GM21390 (cell line): ENCODE measurements around the gene DRC3.
A peak's percentile ranks its signal among the peaks of the same experiment; 100 is the strongest.
"Not testable (repeated sequence)": the region's sequence is repeated elsewhere in the genome, so short reads cannot be mapped to it uniquely, and the experiment has no call there.

Source experiments
- ATAC-seq: cut with Tn5 transposase; IDR thresholded peaks from one replicate; pipeline ENCODE4 v1.9.1; 2021; ENCODE audit not compliant: unreplicated experiment

DRC3 gene

DNA sequence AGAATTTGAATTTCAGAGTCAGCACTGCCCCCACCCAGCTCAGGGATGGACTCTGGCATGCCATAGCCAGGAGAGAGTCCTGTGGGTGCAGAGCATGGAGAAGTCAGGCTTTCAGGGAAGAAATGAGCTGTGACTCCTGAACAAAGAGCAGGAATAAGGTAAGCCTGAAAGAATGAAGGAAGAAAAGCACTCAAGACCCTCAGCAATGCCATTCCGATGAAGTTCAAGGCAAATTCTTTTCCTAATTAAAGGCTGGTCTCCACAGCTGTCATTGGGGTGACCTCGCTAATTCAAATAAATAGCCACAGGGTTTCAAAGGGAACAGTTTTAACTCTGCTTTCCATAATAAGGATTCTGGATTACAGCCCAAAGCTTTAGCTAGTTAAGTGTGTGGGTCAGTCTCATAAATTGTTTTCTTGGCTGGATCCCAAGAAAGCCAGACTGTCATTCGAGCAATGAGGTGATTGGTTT, 32.2 kb upstream of the DRC3 start:
- no peak for ATAC-seq

DNA sequence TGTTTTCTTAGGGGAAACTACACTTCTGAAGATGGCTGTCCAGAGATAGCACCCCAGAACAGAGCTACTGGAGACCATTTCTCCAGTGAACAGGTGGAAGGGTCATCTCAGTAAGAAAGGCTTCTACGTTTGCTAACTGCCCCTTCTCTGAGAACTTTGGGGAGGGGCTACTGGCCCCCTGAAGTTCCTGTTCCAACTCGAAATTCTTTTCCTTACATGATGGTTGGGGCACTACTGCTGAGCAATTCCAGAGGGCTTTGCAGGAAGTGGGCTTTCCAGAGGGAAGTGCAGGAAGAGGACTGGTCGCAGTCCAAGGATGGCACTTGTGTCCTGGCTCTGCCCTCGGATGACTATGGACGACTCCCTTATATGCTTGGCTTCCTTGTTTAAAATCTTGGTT, 31.6 kb upstream of the DRC3 start:
- ATAC-seq: no peak

DNA sequence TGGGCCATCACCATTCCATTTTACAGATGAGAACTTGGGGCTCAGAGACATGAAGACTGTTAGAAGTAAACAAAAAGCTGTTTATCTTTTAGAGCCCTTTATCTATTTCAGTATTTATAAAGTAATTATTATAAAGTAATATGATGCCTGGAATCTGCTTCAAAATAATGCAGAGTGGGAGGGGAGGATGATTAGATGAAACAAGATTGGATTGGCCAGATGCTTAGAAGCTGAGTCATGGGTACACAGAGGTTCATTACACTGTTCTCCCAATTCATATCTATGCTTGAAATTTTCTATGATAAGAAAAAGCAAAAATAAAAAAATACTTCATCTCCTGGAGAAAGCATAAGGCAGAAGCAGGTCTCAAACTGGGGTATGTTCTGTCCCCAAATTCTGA, 29.8 kb upstream of the DRC3 start:
- ATAC-seq: no peak

DNA sequence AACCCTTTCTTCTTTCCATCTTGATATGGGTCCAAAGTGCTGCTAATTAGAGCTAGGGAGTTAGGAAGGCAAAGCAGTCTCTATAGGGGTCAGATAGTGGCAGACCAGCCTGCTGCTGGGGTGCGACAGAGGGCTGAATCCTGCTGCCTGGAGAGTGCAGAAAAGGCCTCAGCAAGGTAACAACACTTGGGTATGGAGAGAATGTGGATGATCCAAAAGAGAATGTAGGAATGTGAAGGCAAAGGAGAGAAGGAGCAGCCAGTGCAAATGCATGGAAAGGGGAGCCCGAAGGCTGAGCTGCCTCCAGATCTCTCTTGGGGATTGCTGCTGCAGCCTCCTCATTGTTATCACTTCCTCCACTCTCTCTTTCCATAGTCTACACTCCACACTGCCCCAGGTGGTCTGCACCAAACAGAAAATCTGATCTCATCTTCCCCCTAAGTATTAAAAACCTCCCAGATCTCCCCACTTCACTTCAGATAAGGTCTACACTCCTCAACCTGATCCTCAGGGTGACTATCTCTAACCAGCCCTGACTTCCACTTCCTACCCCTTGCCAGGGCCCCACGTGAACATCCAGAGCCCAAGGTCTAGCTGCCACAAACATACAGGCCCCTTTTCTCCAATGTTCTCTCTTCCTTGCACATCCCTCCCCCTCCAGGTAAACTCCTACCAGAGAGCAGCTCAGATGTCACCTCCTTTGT, 29.2 kb upstream of the DRC3 start:
- no peak for ATAC-seq

DNA sequence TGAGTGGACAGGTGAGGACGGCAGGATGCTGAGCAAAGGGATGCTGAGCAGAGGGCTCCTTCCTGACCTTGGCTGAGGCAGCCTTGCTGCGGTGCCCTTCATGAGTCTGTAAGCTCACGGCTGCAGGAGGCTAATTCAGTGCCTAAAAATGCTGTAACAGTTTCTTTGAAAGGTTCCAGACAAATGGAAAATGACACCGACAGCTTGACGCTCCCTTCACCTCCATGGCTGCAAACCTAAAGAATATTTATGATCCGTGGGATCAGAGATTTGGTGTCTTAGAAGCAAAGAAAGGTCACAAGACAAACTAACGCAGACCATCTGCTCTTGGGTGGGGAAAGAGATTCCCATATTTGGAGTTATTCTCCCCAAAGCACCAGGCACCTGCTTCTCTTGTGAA, 28.4 kb upstream of the DRC3 start:
- ATAC-seq: no peak

DNA sequence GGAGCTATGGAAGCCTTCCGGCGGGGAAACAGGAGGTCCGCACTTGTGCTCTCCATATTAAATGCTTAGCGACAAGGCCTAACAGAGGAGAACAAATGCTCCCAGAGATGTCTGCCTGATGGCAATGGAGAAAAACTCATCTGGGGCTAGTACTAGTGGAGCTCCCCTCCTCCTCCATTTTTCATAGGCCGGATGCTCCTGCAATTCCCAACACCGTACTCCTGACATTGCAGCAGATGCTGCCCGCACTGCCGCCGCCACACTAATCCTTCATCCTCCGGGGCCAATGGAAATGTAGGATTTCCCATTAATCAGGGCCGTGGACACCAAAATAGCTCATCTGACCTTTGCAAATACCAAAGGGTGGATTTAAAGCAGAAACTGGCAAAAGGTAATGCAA, 27.9 kb upstream of the DRC3 start:
- ATAC-seq: no peak

DNA sequence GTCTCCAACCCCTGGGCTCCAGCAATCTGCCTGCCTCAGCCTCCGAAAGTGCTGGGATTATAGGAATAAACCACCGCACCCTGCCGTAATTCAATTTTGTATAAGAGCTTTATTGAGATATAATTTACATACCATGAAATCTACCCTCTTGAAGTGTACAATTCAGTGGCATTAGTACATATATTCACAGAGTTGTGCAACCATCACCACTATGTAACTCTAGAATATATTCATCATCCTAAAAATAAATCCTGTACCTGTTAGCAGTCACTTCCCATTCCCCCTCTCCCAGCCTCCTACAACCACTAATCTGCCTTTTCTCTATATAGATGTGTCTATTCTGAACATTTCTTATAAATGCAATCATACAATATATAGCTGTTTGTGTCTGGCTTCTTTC, 26.6 kb upstream of the DRC3 start:
- no peak for ATAC-seq

DNA sequence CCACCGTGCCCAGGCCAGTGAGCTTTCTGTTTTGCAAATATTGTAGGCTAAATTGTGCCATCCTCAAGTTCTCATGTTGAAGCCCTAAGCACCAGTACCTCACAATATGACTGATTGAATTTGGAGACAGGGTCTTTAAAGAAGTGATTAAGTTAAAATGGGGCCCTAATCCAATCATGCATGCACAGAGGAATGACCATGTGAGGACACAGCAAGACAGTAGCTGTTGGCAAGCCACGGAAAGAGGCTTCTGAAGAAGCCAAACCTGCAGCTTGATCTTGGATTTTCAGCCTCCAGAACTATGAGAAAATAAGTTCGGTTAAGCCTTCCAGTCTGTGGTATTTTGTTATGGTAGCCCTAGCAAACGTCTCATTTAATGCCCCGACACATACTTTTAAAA, 25.4 kb upstream of the DRC3 start:
- no peak for ATAC-seq

DNA sequence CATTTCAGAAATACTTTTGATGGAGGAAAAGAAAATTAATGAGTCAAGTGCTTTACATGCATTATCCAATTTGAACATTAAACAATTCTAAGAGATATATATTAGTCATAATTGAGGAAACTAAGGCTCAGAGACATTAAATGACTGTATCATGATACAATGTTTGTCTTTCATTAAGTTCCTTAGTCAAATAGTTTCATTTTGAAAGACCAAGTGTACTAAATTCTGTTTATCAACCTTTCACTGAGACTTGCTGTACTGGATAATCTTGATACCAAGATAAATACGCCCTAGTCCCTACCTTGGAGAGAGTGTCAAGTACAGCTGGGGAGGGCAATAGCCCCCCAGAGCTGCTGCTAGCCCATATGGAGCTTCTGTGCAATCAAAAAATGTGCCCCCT, 24.7 kb upstream of the DRC3 start:
- no peak for ATAC-seq

DNA sequence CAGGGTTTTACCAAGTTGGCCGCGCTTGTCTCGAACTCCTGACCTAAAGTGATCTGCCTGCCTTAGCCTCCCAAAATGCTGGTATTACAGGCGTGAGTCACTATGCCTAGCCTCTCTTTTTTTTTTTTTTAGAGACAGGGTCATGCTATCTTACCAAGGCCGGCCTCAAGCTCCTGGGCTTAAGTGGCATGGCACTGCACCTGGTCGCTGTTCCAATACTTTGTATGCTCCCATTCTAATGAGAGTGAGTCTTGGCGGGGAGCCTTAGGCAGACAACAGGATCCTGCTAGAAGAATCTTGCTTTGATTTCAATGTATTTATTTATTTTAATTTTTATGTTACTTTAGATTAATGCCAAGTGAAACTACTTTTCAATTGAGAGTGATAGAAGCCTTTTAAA, 22.3 kb upstream of the DRC3 start:
- ATAC-seq: no peak

DNA sequence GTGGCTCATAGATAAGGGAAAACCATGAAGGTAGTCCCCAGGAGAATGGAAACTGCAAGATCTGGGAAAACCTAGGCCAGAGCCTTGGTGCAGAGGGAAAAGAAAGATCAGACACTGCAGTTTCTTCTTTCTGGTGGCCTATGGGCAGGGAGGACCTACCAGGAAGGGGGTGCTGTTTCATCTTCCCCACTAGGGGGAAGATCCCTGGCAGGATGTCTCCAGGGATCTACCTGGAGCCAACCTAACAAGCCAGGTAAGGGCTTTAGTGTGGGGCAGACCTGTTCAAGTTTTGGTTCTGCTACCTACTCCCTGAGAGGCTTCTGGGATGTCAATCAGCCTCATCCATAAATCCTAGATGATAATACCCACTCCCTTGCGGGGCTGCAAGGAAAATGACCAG, 21.9 kb upstream of the DRC3 start:
- ATAC-seq: no peak

DNA sequence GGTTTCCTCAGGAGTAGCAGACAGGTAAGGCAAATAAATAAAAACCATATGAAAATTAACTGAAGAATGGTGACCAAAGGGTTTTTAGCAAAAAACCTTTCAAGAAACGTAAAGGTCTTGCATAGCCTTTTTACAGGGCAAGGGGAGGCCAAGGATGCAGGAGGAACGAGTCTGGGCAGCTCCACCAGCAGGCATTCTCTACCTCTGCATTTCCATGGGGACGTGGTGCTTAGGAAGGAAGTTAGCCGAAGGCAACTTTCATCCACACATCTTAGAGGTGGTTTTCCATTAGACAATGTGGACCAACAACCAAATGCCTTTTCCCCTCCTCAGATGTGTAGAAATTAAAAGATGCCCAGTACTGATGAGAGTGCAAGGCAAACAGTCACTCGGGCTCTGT, 21.1 kb upstream of the DRC3 start:
- ATAC-seq: no peak

DNA sequence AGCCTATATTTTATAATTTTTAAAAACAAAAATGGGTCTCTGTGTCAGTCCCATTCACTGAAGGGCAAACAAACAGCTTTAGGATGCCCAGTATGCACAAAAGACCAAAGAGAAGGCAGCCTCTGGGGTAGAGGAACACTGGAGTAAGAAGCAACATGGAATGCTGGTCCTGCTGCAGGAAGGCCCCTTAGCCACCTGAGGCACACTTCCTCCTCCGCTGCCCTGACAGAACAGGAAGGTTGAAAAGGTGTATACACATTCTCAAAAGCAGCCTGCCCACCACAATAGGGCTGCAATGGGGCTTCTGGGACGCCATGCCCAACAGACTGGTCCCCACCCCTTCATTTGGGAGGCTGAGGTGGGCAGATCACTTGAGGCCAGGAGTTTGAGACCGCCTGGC, 20.0 kb upstream of the DRC3 start:
- no peak for ATAC-seq

DNA sequence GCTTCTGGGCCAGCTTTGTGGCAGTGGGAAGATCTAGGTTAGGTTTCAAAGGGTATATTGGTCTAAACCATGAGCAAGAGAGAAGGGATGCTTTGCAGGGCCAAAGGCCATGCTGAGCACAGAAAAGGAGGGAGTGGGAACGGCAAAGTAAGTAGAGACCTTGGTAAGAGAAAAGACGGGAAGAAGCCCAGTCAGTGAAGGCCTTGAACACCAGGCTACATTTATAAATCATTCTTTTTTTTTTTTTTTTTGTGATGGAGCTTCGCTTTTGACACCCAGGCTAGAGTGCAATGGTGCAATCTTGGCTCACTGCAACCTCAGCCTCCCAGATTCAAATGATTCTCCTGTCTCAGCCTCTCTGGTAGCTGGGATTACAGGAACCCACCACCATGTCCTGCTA, 18.6 kb upstream of the DRC3 start:
- ATAC-seq: no peak

DNA sequence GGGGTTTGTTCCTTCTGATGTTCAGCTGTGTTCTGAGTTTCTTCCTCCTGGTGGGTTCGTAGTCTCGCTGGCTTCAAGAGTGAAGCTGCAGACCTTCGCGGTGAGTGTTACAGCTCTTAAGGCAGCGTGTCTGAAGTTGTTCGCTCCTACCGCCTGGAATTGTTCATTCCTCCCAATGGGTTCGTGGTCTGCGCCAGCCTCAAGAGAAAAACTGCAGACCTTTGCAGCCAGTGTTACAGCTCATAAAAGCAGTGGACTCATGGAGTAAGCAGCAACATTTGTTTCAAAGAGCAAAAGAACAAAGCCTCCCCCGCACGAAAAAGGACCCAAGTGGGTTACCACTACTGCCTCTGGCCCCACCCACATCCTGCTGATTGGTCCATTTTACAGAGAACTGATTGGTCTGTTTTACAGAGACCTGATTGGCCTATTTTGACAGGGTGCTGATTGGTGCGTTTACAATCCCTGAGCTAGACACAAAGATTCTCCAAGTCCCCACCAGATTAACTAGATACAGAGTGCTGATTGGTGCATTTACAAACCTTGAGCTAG, 16.8 kb upstream of the DRC3 start:
- ATAC-seq: not testable (repeated sequence)

DNA sequence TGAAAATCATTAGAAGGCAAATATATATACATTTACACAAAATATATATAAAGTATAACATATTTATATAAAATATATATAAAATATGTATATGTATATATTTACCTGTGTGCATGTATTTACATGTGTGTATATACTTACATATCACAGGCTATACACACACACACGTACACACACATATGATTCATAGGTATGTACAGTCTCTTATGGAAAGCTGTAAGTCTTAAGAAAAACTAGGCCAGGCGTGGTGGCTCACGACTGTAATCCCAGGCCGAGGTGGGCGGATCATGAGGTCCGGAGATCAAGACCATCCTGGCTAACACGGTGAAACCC, 15.1 kb upstream of the DRC3 start:
- no peak for ATAC-seq

DNA sequence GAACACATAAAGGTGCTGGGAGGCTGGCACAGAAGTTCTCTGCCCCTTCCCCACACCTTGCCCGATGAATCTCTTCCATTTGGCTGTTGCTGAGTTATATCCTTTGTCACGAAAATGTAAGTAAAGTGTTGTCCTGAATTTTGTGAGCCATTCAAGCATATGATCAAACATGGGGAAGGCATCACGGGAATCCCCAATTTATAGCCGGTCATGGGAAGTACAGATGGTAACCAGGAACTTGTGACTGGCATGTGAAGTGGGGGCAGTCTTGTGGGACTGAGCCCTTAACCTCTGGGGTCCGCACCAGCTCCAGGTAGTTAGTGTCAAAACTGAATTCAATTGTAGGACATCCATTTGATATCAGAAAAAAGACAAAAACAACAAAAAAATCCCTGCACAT, 13.7 kb upstream of the DRC3 start:
- ATAC-seq: no peak

DNA sequence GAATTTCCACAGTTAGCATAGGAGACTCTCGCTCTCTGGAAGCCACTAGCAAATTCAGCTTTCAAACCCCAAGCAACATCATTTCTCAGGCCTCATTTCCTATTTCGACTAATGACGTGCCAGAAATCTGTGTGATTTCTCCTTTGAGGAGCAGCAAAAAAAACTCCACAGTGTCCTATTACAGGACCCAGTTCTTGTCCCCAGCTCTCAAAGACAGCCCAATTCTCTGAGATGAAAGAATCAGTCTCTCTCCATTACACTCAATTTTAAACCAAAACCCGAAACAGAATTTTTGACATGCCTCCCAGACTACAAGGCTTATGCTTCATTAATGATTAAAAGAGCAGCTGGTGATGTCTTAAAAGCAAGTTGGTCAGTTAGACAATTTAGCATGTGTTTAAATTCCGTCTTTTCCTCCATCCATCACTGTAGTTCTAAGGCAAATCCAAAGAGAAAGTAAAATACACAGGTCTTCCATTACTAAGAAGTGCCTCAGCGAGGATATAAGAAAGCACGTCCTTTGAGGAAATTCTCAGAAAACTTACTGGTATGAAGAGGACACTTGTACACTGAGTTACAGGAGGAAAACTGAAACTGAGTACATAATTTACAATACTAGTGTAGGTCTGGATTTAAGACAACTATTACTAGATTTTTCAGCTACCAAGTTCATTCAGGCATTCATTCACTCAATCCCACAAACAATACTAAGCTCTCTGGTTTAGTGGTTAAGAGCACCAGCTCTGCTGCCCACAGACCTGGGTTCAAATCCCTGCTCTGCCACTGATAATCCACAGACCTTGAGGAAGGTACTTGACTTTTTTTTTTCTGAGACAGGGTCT, 12.9 kb upstream of the DRC3 start:
- peak; percentile 46 for ATAC-seq

DNA sequence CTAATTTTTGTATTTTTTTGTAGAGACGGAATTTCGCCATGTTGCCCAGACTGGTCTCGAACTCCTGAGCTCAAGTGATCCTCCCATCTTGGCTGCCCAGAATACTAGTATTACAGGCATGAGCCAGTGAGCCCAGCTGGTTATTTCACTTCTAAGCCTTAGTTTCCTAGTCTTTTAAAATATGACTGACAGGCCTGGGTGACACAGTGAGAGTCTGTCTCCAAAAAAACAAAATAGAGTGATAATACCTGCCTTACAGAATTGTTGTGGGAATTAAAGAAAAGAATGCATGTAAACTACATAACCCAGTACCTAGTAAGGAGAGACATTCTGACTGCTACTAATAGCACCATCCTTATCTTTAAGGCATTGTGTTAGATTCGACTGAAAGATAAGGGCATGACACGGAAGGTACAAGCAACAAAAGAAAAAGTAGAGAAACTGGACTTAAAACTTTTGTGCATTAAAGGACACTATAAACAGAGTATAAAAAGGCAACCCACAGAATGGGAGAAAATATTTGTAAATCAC, 12.1 kb upstream of the DRC3 start:
- no peak for ATAC-seq

DNA sequence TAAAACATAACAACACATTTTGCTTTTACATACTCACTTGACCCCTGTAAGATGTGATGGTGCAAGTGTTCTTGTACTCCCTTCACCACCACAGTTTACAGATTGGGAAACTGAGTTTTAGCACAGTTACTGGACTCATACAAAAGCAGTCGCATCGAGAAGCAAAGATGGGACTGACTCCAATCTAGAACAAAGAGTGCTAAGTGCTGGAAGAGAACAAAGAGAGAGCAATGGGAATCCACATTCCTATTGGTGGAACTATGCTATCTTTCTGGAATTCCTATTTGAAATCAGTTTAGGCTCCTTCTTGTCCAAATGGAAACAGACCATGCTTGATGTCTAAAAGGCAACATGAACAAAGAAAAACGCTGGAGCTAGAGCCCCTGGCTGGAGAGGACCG, 9.6 kb upstream of the DRC3 start:
- no peak for ATAC-seq

DNA sequence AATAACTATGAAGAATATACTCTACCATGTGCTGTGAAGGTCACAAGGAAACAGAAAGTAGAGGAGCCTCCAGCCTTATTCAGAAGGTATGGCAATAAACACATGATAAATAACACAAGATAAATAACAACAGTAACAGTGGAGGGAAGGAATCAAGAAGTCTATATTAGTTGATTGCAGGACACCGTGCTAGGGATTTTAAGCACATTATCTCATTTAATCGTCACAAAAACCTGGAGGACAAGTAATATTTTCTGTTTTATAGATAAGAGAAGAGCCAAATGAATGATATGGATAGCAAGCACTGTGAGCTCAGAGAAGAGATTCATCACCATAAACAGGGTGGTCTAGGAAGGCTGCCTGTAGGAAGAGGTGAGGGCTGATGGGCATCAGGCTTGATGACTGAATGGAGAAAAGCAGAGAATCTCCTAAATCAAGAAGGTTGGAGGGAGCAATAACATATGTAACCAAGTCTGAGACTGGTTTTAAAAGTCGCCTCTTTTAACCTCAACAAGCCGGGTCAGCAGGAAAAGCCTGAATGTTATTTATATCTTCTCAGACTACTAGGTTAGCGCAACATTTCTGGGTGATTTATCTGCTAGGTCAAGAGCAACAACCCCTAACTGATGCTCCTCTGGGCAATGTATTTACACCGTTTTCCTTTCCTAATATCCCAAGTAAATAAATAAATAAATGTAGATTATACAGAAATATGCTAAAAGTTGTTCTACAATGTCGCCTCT, 8.8 kb upstream of the DRC3 start:
- no peak for ATAC-seq
